Fibroblast of mammary gland (primary cell): Measurements from ENCODE around the gene FBXW11.

Experiments
- DNase-seq: peaks from one replicate; pipeline ENCODE4 v3.0.0-alpha.2; 2010; ENCODE audit warnings: low read depth
- H3K4me3 ChIP-seq: 2 replicates; pipeline ENCODE4 v1.5.1; 2011; ENCODE audit warnings: low read depth, mild to moderate bottlenecking, low read length, moderate library complexity; ENCODE audit not compliant: control insufficient read depth
- CTCF ChIP-seq: conservative IDR thresholded peaks from 2 replicates; pipeline ENCODE4 v1.5.1; 2011; ENCODE audit warnings: low read depth, low read length, inconsistent platforms; ENCODE audit not compliant: control insufficient read depth, insufficient read depth

FBXW11 gene

GRCh38 chr5:171845857-171846256, 160.6 kb downstream of the FBXW11 start:
- no peak overlapping the region for H3K4me3 ChIP-seq
- peak; percentile 59 for DNase-seq
- peak; percentile 19 for TF ChIP-seq CTCF

GRCh38 chr5:171845040-171845630, 161.3 kb downstream of the FBXW11 start:
- no peak for TF ChIP-seq CTCF
- no peak for DNase-seq
- H3K4me3 ChIP-seq: no peak overlapping the region

GRCh38 chr5:171842777-171843328, 163.6 kb downstream of the FBXW11 start:
- DNase-seq: no peak
- no peak overlapping the region for H3K4me3 ChIP-seq
- TF ChIP-seq CTCF: no peak

DNA sequence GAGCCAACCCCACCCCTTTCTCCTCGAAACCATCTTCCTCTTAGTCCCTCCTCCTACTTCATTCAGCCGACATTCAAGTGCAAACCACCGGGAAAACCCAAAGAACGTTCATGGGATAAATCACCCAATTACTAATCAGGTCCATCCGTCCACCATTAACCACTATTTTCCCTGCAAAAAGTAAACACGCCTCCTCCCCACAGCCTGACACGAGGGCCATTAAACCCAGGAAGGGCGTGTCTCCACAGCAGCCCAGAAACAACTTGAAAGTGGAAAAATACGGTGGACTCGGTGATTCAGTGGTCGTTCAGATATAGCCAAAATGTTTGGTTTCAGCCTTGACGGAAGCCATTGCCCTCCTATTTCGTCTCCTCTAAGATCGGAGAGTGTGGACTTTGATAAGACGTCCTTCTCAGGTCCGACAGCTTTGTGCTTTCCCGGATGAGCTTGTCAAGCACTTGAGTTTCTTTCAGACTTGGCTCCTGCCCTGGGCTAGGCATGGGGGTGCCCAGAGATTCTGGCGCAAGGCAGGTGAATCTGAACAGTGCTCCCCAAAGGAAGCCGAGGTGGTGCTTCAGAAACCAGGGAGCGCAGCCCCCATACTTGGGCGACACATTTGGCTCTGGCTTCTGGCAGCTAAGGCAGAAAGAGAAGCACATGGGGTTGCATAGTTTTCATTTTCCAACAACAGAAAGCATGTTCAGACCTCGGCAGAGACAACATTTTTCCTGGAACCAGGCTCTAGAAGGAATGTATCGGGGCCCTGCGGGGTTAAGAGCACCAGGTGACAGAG, 164.3 kb downstream of the FBXW11 start:
- peak; percentile 12 for DNase-seq
- no peak for TF ChIP-seq CTCF
- H3K4me3 ChIP-seq: no peak overlapping the region

DNA sequence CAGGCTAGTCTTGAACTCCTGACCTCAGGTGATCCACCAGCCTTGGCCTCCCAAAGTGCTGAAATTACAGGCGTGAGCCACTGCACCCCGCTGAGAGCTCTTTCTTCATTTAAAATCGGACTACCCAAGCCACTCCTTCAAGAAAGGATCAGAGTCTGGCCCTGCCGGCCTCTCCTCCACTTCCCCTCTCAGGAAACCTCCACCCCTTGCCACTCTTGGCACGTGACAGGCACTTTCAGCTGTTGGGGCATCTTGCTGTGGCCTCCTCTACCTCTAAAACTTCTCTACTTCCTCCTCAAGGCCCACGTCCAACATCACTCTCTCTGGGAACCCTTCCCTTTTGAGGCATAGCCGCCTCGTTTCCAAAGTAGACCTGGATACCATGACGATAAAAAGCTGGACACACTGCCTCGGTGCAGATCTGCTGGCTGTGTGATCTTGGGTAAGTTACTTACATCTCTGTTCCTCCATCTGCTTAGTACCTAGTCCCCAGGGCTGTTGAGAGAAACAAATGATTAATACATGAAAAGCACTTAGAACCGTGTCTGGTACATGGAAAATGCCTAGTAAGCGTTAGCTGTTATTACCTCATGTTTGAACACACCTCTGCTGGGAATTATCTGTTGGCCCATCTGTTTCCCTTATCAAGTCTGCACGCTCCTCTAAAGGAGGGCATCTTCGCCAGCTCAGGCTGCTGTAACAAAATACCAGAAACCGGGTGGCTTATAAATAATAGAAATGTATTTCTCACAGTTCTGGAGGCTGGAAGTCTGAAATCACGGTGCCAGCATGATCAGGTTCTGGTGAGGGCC, 165.5 kb downstream of the FBXW11 start:
- DNase-seq: no peak
- no peak for TF ChIP-seq CTCF
- no peak overlapping the region for H3K4me3 ChIP-seq

DNA sequence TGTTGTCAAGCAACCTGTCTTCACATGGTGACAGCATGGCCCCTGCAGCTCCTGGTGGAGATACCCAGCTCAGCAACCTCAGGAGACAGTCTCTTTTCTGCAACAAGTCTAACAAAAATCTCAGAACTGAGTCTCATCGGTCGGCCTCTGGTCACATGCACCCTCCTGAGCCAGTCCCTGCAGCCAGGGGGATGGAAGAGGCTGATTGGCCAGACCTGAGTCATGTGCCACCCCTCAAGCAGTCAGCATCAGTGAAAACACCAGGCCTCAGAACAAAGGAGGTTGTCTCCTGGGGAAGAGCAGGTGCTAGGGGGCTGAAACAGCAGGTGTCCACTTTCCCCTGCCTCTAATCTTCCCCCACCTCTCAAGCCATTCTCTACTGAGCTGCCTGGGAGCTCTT, 166.4 kb downstream of the FBXW11 start:
- DNase-seq: no peak
- TF ChIP-seq CTCF: no peak
- no peak overlapping the region for H3K4me3 ChIP-seq
